ENCODE data around the gene MBNL2.
A peak's percentile ranks its signal among the peaks of the same experiment; 100 is the strongest.

The MBNL2 gene

DNA sequence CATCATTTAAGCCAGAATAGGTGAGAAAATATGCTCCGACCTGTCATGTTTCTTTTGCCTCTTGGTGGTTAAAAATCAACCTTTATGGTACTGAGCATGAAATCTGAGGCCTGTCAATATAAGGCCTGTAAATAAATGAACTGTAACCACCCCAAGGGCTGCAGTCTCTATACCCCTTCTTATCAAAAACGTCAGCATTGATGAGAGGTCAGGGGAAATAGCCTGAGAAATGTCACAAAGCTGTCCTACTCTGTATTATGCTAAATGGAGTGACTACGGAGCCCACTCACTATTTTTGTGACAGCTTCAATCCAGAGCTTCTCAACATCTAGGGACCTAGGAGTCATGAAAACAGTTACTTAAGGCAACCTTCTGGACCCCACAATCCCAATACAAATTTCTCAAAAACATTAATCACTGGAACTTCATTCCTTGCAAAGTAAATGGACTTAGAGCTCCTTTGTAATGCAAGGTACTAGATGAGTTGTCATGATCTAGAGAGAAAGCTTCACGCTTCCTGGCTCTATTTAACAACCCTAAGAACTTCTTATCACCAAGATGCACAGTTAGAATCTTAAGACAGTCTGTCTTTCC lies 209.1 kb downstream of the MBNL2 start:
- peaks cover 8% of the 10 kb centered on the region for H3K4me1 ChIP-seq (ENCODE audit: control insufficient read depth, low read depth, low read length)
- no peaks in the 10 kb centered on the region for H3K27me3 ChIP-seq (ENCODE audit: control insufficient read depth, insufficient read depth, low read length)
- H3K4me3 ChIP-seq (ENCODE audit: low read length), result no peak overlapping the region
- H3K36me3 ChIP-seq (ENCODE audit: control insufficient read depth, low read depth, low read length), result no peaks in the 10 kb centered on the region
- H3K9me3 ChIP-seq (ENCODE audit: control insufficient read depth, low read depth, low read length), result no peaks in the 10 kb centered on the region
- H3K9ac ChIP-seq (ENCODE audit: low read length), result no peak overlapping the region
- no peak overlapping the region for H3K27ac ChIP-seq (ENCODE audit: low read length)

DNA sequence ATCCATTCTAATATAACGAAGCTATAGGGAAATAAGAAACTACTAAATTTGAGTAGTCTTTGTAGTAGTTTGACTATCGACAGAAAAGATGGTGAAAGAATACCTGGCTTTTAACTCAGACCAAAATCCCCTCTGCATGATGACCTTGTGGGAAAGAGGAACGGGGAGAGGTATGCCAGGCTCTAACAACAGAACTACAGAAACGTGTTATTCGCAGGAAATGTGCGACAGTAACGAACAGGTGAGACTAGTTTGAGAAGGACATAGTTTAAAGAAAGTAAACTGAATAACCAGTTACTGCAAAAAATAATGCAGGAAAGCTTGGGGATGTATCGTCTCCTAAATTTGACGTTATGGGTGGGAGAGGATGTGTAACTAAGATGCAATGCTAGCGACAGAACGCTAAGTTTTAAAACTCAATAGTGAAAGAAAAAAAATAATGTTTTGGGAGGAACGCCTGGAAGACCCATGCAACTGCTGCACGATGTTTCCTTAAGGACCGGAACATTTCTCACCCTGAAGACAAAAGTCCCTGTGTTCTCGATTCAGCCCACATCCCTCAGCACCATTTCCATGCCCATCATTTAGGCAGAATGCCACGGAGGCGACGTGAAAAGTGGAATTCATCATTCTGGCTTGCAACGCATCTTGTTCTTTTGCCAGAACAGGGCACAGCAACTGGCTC lies 210.2 kb downstream of the MBNL2 start:
- Histone ChIP-seq H3K9ac (ENCODE audit: low read length) (no peak overlapping the region), H3K36me3 (ENCODE audit: control insufficient read depth, low read depth, low read length) (no peaks in the 10 kb centered on the region), H3K9me3 (ENCODE audit: control insufficient read depth, low read depth, low read length) (no peaks in the 10 kb centered on the region), H3K4me1 (ENCODE audit: control insufficient read depth, low read depth, low read length) (peaks cover 10% of the 10 kb centered on the region), H3K27me3 (ENCODE audit: control insufficient read depth, insufficient read depth, low read length) (no peaks in the 10 kb centered on the region), H3K4me3 (ENCODE audit: low read length) (peak overlapping the region; percentile 98), H3K27ac (ENCODE audit: low read length) (no peak overlapping the region)

DNA sequence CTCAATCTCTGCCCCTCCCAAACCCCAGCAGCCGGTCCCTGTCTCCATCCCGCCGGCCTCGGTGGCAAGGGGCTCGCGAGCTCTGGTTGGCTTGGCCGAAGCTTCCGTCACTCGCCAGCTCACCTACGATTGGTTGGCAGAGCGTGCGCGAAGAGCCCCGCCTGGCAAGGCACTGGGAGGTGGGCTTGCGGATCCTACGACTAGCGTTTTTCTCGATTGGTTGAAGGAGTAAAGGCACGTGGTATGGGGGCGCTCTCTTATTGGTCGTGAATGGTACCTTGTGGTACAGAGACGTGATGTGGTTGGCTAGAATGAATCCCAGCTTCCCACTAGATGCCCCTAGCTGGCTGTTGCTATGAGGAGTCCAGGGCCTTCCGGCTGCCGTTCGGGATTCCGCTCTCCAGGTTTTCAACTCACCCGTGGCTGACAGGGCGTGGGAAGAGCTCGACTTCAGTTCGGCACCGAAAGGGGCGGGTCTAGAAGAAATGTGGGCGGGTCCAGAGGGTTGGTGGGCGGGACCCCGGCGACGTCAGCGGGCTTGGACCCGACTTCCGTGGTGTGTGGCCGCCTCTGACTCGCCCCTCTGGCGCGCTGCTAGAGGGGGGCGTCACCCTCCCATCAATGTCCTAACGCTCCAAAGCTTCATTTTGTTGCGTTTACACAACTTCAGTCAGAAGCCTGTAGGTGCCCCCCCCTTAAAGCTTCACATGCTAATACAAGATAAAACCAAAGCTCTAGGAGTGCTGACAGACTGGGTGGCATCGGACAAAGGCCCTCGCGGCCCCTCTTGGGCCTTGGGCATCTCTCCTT lies 211.0 kb downstream of the MBNL2 start:
- Histone ChIP-seq H3K36me3 (ENCODE audit: control insufficient read depth, low read depth, low read length) (no peaks in the 10 kb centered on the region), H3K27me3 (ENCODE audit: control insufficient read depth, insufficient read depth, low read length) (no peaks in the 10 kb centered on the region), H3K9ac (ENCODE audit: low read length) (peak overlapping the region; percentile 84), H3K4me3 (ENCODE audit: low read length) (peak overlapping the region; percentile 98), H3K9me3 (ENCODE audit: control insufficient read depth, low read depth, low read length) (no peaks in the 10 kb centered on the region), H3K27ac (ENCODE audit: low read length) (peak overlapping the region; percentile 90), H3K4me1 (ENCODE audit: control insufficient read depth, low read depth, low read length) (peaks cover 10% of the 10 kb centered on the region)

DNA sequence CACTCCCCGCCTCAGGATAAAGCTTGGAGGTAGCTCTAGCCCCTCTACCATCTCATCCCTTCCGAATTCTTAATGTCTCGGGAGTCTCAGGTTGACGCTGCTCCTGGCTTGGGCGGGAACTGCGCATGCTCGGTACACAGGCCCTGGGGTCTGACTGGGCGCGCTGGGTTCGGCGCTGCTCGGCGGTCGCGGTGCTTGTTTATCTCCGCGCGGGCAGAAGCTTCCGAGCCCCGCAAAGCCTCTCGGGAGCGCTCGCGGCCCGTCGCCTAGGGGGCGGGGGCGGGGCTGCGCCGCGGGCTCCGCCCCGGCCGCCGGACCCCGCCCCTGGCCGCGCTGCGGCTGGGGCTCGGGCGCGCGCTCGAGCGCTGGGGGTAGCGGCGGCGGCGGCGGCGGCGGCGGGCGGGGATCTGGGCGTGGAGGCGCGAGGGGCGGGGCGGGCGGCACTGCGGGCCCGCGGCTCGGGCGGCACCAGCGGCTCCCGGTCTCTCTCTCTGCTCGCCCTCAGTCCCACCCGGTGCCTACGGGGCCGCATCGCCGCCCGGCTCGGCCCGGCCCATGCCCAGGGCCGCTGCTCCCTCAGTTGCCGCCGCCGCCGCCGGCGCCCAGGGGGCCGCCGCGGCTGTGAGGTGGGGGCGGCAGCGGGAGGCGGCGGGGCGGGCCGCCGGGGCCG lies 211.7 kb downstream of the MBNL2 start, which contains the start of gene RAP2A:
TSS of gene RAP2A (plus strand) at position 443 of the 670 bp plus-strand sequence. CDS start 302 bp downstream, outside the sequence.
- H3K9me3 ChIP-seq (ENCODE audit: control insufficient read depth, low read depth, low read length), result no peaks in the 10 kb centered on the region
- no peaks in the 10 kb centered on the region for H3K27me3 ChIP-seq (ENCODE audit: control insufficient read depth, insufficient read depth, low read length)
- peaks cover 10% of the 10 kb centered on the region for H3K4me1 ChIP-seq (ENCODE audit: control insufficient read depth, low read depth, low read length)
- peak within 1 kb of the TSS; percentile 90 for H3K27ac ChIP-seq (ENCODE audit: low read length)
- H3K9ac ChIP-seq (ENCODE audit: low read length), result peak within 1 kb of the TSS; percentile 84
- H3K36me3 ChIP-seq (ENCODE audit: control insufficient read depth, low read depth, low read length), result no peaks in the 10 kb centered on the region
- peak within 1 kb of the TSS; percentile 98 for H3K4me3 ChIP-seq (ENCODE audit: low read length)

DNA sequence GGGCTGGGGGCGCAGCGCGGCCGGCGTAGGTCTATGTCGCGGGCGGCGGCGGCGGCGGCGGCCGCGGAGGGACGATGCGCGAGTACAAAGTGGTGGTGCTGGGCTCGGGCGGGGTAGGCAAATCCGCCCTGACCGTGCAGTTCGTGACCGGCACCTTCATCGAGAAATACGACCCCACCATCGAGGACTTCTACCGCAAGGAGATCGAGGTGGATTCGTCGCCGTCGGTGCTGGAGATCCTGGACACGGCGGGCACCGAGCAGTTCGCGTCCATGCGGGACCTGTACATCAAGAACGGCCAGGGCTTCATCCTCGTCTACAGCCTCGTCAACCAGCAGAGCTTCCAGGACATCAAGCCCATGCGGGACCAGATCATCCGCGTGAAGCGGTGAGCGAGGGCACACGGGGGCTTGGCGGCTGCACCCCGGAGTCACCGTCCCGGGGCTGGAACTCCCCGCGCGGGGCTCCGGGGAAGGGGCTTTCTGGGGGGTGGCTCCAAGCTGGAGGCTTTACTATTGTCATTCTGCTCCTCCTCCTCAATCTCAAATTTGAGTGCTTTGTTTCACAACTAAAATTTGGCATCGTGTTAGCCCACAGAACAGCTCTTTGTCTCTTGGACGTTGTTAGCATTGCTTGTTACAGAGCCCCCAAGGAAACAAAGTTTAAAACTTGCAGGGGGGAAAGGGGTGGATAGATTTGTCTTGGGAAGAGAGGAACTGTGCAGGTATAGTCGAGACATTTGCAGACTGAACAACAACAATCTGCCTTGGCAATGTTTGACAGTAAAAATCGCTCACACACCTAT lies 212.5 kb downstream of the MBNL2 start:
- Histone ChIP-seq H3K27ac (ENCODE audit: low read length) (no peak overlapping the region), H3K27me3 (ENCODE audit: control insufficient read depth, insufficient read depth, low read length) (no peaks in the 10 kb centered on the region), H3K4me1 (ENCODE audit: control insufficient read depth, low read depth, low read length) (peaks cover 10% of the 10 kb centered on the region)

DNA sequence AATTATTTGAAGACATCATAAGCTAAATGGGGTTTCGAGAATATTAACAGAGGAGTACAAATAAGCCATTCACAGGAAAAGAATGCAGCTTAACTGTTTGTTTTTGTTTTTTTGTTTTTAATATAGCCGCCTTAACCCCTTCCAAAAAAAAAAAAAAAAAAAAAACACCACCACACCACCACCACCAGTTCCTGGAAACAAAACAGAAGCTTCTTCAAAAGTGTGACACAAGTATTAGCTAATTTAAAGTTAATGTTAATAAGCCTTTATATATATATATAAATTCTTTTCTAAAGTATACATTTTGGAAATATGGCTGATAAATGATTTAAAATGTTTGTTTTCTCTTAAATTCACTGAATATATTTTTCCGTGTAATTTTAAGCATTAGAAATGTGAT lies 213.2 kb downstream of the MBNL2 start:
- peaks cover 5% of the 10 kb centered on the region for H3K36me3 ChIP-seq (ENCODE audit: control insufficient read depth, low read depth, low read length)
- no peaks in the 10 kb centered on the region for H3K9me3 ChIP-seq (ENCODE audit: control insufficient read depth, low read depth, low read length)
- no peak overlapping the region for H3K27ac ChIP-seq (ENCODE audit: low read length)
- H3K27me3 ChIP-seq (ENCODE audit: control insufficient read depth, insufficient read depth, low read length), result no peaks in the 10 kb centered on the region
- peak overlapping the region; percentile 86 for H3K4me3 ChIP-seq (ENCODE audit: low read length)
- H3K4me1 ChIP-seq (ENCODE audit: control insufficient read depth, low read depth, low read length), result peaks cover 10% of the 10 kb centered on the region
- peak overlapping the region; percentile 54 for H3K9ac ChIP-seq (ENCODE audit: low read length)

More for the DNA sequence above, 212.5 kb downstream of the MBNL2 start:
- peaks cover 3% of the 10 kb centered on the region for H3K36me3 ChIP-seq (ENCODE audit: control insufficient read depth, low read depth, low read length)
- no peaks in the 10 kb centered on the region for H3K9me3 ChIP-seq (ENCODE audit: control insufficient read depth, low read depth, low read length)
- H3K9ac ChIP-seq (ENCODE audit: low read length), result peak overlapping the region; percentile 54
- peak overlapping the region; percentile 86 for H3K4me3 ChIP-seq (ENCODE audit: low read length)

DNA sequence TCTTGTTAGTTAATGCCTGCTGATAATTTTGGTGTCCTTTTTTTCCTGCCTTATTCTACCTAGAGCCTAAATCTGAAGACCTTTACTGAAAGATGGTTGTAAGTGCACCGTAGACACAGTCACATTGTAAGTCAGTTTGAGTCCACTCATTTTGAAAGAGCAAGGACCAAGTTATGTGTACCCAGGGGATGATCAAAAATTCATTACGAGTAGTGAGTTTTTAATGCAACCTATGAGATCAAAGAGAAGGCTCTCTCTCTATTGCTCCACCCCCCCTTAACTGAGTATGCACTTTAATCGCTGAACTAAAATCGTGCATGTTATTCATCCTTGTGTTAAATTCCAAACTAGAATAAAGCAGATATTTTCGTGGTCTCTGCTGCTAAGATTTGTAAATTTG lies 213.7 kb downstream of the MBNL2 start:
- peak overlapping the region; percentile 86 for H3K4me3 ChIP-seq (ENCODE audit: low read length)
- no peak overlapping the region for H3K27ac ChIP-seq (ENCODE audit: low read length)
- H3K4me1 ChIP-seq (ENCODE audit: control insufficient read depth, low read depth, low read length), result peaks cover 10% of the 10 kb centered on the region
- H3K9ac ChIP-seq (ENCODE audit: low read length), result peak overlapping the region; percentile 54
- H3K9me3 ChIP-seq (ENCODE audit: control insufficient read depth, low read depth, low read length), result no peaks in the 10 kb centered on the region
- no peaks in the 10 kb centered on the region for H3K27me3 ChIP-seq (ENCODE audit: control insufficient read depth, insufficient read depth, low read length)
- H3K36me3 ChIP-seq (ENCODE audit: control insufficient read depth, low read depth, low read length), result peaks cover 7% of the 10 kb centered on the region

DNA sequence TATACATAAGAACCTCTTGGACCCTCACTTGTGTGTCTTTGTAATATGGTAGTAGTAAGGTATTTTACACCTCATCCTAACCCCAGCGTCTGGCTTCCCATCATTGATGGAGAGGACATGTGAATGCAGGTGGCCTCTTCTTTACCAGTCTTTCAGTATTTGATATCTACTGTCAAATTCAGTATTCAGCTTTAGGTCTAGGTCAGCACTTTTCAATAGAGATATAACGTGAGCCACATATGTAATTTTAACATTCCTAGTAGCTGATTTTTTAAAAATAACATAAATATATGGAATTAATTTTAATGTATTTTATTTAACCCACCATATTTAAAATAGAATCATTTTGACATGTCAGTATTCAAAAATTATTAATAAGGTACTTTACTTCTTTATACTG lies 214.7 kb downstream of the MBNL2 start:
- H3K27ac ChIP-seq (ENCODE audit: low read length), result no peak overlapping the region
- H3K27me3 ChIP-seq (ENCODE audit: control insufficient read depth, insufficient read depth, low read length), result no peaks in the 10 kb centered on the region
- H3K9me3 ChIP-seq (ENCODE audit: control insufficient read depth, low read depth, low read length), result no peaks in the 10 kb centered on the region
- H3K4me1 ChIP-seq (ENCODE audit: control insufficient read depth, low read depth, low read length), result peaks cover 10% of the 10 kb centered on the region
- peaks cover 7% of the 10 kb centered on the region for H3K36me3 ChIP-seq (ENCODE audit: control insufficient read depth, low read depth, low read length)
- H3K4me3 ChIP-seq (ENCODE audit: low read length), result peak overlapping the region; percentile 86
- H3K9ac ChIP-seq (ENCODE audit: low read length), result no peak overlapping the region

DNA sequence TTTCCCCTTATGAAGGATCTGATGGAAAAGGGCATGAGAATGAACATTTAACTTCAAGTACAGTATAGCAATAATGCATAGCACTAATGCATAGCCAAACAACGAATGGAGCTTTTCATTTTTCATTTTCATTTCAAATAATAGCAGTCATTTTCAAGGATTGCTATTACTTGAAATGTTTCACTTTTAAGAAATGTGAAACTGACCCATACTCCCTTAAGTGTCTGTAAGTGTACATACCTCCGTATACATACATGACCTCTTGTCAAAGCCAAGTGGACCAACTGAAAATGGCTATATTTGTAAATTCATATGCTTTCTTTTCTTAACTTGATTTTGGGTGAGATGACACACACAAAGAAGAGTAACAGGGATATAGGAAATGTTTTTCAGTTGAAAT lies 215.6 kb downstream of the MBNL2 start:
- Histone ChIP-seq H3K27ac (ENCODE audit: low read length) (no peak overlapping the region), H3K27me3 (ENCODE audit: control insufficient read depth, insufficient read depth, low read length) (no peaks in the 10 kb centered on the region), H3K4me3 (ENCODE audit: low read length) (no peak overlapping the region), H3K4me1 (ENCODE audit: control insufficient read depth, low read depth, low read length) (peaks cover 10% of the 10 kb centered on the region), H3K36me3 (ENCODE audit: control insufficient read depth, low read depth, low read length) (peaks cover 7% of the 10 kb centered on the region), H3K9ac (ENCODE audit: low read length) (no peak overlapping the region), H3K9me3 (ENCODE audit: control insufficient read depth, low read depth, low read length) (no peaks in the 10 kb centered on the region)

DNA sequence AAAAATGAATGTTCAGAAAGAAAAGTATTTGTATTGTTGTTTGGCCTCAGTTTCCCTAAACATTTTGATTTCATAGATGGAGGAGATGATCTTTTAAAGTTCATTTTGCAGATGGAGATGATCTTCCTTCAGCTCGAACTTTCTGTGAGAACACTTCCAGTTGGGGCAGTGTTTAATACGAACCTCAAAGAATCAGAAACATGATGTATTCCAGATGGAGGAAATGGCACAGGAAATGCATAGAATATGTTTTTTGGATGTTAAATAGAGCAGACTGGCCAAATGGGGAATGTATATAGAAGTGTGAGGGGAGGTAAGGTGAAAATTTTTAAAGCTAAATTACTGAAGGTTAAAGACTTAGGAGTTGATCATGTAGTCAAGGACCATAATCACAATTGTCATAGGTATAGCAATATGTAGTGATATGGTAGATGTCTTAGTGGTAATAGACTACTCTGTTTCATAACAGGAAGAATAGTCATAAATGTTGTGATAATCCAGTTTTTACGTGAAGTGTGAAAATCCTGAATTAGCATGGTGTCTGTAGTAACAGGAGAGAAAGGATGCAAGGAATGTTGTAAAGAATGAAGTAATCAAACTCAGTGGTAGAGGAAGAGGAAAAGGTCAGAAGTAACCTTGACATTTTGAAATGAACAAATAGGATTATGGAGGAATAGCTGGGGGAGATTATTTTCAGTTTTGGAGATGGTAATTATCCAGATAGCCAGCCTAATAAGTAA lies 216.9 kb downstream of the MBNL2 start:
- no peaks in the 10 kb centered on the region for H3K27me3 ChIP-seq (ENCODE audit: control insufficient read depth, insufficient read depth, low read length)
- peaks cover 7% of the 10 kb centered on the region for H3K36me3 ChIP-seq (ENCODE audit: control insufficient read depth, low read depth, low read length)
- no peak overlapping the region for H3K4me3 ChIP-seq (ENCODE audit: low read length)
- H3K27ac ChIP-seq (ENCODE audit: low read length), result no peak overlapping the region
- peaks cover 10% of the 10 kb centered on the region for H3K4me1 ChIP-seq (ENCODE audit: control insufficient read depth, low read depth, low read length)
- no peak overlapping the region for H3K9ac ChIP-seq (ENCODE audit: low read length)
- no peaks in the 10 kb centered on the region for H3K9me3 ChIP-seq (ENCODE audit: control insufficient read depth, low read depth, low read length)

All from iPS-18a (cell line).